ENCODE measurements around the gene GPR158. TPM values are rescaled to one million over a fixed set of nuclear protein-coding genes. Genes with fewer than 3 reads are reported as not detected.

The GPR158 gene
- total RNA-seq, 1 experiment from 2014 or later = 0.24 TPM

DNA sequence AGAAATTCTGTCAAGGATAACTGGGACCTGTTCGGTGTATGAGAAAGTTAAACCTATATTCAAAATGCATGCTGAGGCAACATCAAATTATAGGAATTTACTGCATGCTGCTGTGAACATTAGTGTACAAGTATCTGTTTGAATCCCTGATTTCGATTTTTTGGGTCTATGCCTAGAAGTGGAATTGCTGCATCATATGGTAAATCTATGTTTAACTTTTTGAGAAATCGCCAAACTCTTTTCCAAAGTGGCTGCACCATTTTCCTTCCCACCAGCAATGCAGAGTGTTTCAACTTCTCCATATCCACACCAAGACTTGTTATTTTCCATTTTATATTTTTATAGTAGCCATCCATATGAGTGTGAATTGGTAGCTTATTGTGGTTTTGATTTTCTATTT lies 306.7 kb downstream of the GPR158 start:
- H3K4me1 ChIP-seq (ENCODE audit: insufficient read depth, low read length) = peaks cover 3% of the 10 kb centered on the region; the same call in 1 of the 2 replicates
- WGBS (ENCODE audit: extremely low coverage, insufficient read length, low lambda C conversion rate) = no CpG with 5 or more reads among the region's 3 CpGs
- no peak overlapping the region for H4K8ac ChIP-seq (replicated peaks; ENCODE audit: insufficient read length, low read depth, low read length)
- H3K27ac ChIP-seq (ENCODE audit: insufficient read length, low read depth, low read length) = no peak overlapping the region
- H3T11ph ChIP-seq (ENCODE audit: low read length) = no peak overlapping the region
- Mint-ChIP-seq H3K9me3 (peaks cover 4% of the 10 kb centered on the region in 2 experiments; a peak in 4 of 5 replicates), H3K27ac (peak overlapping the region in 1 of 3 experiments; percentile 11; a peak in 1 of 7 replicates), H3K27me3 (ENCODE audit: low read depth) (no peaks in the 10 kb centered on the region), H3K36me3 (ENCODE audit: insufficient read depth in 1 of 3, low read depth in 3 of 3) (peaks cover 0 to 4% (median 3%) of the 10 kb centered on the region in 3 experiments; a peak in 2 of 7 replicates), H3K4me3 (no peak overlapping the region), H3K4me1 (peaks cover 2 to 5% of the 10 kb centered on the region in 2 experiments)
- H3K23me2 ChIP-seq (ENCODE audit: insufficient read length, low read depth, low read length, poor library complexity, severe bottlenecking) = peaks cover 3% of the 10 kb centered on the region
- H3K79me1 ChIP-seq (ENCODE audit: insufficient read depth, low read depth, low read length, poor library complexity, severe bottlenecking) = no peaks in the 10 kb centered on the region
- no peak overlapping the region for H3K56ac ChIP-seq (ENCODE audit: insufficient read length, low read depth, low read length)
- H2AK5ac ChIP-seq (ENCODE audit: insufficient read length, low read length) = no peak overlapping the region
- DNase-seq = no peak
- no peak overlapping the region for H2AFZ ChIP-seq (ENCODE audit: low read length)
- no peak overlapping the region for H4K5ac ChIP-seq (ENCODE audit: insufficient read length, low read depth, low read length)
- H3K23ac ChIP-seq (ENCODE audit: insufficient read length, low read depth, low read length) = no peak overlapping the region
- TF ChIP-seq, protein P1, sequence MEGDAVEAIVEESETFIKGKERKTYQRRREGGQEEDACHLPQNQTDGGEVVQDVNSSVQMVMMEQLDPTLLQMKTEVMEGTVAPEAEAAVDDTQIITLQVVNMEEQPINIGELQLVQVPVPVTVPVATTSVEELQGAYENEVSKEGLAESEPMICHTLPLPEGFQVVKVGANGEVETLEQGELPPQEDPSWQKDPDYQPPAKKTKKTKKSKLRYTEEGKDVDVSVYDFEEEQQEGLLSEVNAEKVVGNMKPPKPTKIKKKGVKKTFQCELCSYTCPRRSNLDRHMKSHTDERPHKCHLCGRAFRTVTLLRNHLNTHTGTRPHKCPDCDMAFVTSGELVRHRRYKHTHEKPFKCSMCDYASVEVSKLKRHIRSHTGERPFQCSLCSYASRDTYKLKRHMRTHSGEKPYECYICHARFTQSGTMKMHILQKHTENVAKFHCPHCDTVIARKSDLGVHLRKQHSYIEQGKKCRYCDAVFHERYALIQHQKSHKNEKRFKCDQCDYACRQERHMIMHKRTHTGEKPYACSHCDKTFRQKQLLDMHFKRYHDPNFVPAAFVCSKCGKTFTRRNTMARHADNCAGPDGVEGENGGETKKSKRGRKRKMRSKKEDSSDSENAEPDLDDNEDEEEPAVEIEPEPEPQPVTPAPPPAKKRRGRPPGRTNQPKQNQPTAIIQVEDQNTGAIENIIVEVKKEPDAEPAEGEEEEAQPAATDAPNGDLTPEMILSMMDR (conservative IDR thresholded peaks at IDR 0.05) = no peak
- no peak overlapping the region for H2BK15ac ChIP-seq (ENCODE audit: low read depth, low read length)
- H2BK20ac ChIP-seq (ENCODE audit: low read depth, low read length, poor library complexity, severe bottlenecking) = no peak overlapping the region
- no peak overlapping the region for H4K91ac ChIP-seq (ENCODE audit: insufficient read length, low read depth, low read length)
- H2BK120ac ChIP-seq (ENCODE audit: low read depth, low read length, poor library complexity, severe bottlenecking) = no peak overlapping the region
- no peak overlapping the region for H3K4ac ChIP-seq (ENCODE audit: low read depth, low read length)
- H3K18ac ChIP-seq (ENCODE audit: insufficient read length, low read depth, low read length) = no peak overlapping the region
- no peaks in the 10 kb centered on the region for H3K79me2 ChIP-seq (ENCODE audit: insufficient read depth, low read length)
- H4K20me1 ChIP-seq (ENCODE audit: control insufficient read depth, insufficient read depth, insufficient read length) = no peaks in the 10 kb centered on the region
- no peak overlapping the region for H3K14ac ChIP-seq (ENCODE audit: insufficient read depth, low read length)
- no peaks in the 10 kb centered on the region for H3K27me3 ChIP-seq (ENCODE audit: insufficient read depth, low read length)
- no peak overlapping the region for H3K4me2 ChIP-seq (ENCODE audit: insufficient read depth, insufficient read length, low read length)
- no peak overlapping the region for H3K9ac ChIP-seq (ENCODE audit: extremely low read depth, insufficient read length, low read length)
- no peak overlapping the region for H2BK12ac ChIP-seq (ENCODE audit: insufficient read length, low read depth, low read length)
- H2BK5ac ChIP-seq (ENCODE audit: insufficient read length, low read length) = no peak overlapping the region
- H3K9me3 ChIP-seq (ENCODE audit: control insufficient read depth, low read depth, low read length) = no peaks in the 10 kb centered on the region
